ENCODE results near the gene RUNDC3A.
A peak's percentile ranks its signal among the peaks of the same experiment; 100 is the strongest.

Gene RUNDC3A

GRCh38 chr17:44284024-44284400 is 24.4 kb upstream of the RUNDC3A start:
- DNase-seq: no peak

GRCh38 chr17:44287651-44288050 is 20.8 kb upstream of the RUNDC3A start:
- no peak for DNase-seq

DNA sequence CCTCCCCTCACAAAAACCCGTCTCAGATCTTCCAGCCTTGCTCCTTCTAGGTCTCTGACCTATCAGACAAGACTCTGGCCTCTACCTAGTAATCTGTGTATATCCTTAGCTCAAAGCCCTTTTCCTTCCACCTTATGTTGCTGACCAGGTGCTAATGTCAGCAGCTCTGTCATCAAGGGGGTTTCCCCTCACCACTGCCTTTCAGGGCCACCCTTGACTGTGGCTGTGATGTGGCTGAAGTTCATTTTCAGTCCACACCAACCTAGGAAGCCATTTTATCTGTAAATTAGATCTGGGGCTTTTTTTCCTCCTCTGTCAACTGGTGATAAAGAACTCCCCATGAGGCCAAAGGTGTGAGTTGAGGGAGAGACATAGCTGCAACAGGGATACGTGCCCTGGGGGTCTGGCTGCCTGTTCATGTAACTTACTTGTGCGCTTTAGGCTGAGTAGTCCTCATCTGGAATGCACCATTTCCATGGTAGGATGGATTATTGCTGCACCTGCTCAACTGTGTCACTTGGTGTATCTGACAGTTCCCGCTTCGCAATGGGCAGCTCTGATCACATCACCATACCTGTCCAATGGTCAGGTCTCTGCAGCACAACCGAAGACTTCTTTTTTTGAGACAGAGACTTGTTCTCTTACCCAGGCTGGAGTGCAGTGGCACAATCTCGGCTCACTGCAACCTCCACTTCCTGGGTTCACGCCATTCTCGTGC is 14.7 kb upstream of the RUNDC3A start:
- DNase-seq: no peak

DNA sequence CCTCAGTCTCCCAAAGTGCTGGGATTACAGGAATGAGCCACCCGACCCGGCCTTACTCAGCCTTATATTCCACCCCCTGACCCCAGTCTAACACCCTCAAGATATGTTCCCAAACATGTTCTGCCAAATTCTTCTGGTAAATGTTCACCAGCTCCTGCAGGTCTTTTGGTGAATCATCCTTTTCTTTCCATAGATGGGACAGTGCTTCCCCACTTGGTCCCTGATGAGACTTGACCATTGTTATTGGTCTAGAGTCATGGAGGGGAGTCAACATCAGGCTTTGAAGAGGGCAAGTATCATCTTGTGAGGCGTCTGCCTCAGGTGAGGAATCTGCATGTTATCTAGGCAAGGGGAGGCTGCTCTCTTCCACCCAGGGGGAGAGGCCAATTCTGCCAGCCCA is 10.4 kb upstream of the RUNDC3A start:
- no peak for DNase-seq

DNA sequence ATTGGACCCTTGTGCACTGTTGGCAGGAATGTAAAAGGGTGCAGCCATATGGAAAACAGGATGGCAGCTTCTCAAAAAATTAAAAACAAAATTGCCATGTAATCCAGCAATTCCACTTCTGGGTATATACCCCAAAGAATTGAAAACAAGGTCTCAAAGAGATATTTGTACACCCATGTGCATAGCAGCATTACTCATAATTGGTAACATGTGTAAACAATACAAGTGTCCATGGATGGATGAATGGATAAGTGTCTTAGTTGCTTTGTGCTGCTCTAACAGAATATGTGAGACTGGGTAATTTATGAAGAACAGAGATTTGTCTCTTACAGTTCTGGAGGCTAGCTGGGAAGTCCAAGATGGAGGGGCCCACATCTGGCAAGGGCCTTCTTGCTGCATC is 3.8 kb upstream of the RUNDC3A start:
- DNase-seq: no peak

GRCh38 chr17:44307387-44308186 is 814 bp upstream of the RUNDC3A start:
- no peak for DNase-seq

DNA sequence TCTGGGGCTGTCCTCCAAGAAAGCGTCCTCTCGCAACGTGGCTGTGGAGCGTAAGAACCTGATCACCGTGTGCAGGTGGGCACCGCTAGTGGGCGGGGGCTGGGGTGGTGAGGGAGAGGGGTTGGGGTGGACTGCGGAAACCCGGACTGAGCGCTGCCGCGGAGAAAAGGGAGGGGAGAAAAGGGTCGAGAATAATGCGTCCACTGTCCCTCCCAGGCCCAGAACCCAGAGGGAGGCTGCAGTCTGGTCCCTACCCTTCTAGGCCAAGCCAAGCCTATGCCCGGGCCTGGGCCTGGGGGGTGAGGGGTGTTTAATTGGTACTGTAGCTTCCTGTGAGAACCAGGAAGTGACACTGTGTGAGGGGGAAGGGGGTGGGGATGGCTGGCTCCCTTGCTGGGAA is 464 bp downstream of the RUNDC3A start:
- DNase-seq: no peak

DNA sequence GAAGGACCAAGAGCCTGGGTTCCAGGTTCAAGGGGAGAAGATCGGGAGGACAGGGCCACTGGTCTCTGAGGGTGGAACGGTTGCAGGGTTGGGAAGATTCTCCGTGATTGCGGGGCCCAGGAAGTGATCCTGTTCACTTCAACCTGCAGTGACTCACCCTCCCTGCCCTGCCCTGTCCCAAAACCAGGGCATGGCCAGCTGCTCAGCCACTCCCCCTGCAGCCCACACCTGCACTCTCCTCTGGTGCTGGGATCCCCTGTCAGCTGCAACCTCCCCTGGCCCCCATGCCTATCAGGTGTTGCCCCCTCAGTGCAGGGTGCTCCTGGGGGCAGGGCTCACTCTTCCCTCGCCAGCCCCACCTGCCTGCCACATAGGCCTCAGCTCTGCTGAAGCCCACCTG is 1.1 kb downstream of the RUNDC3A start:
- DNase-seq: no peak

- DNase-seq: no peak
These were observed 1.8 kb downstream of the RUNDC3A start for GRCh38 chr17:44310188-44310587.

DNA sequence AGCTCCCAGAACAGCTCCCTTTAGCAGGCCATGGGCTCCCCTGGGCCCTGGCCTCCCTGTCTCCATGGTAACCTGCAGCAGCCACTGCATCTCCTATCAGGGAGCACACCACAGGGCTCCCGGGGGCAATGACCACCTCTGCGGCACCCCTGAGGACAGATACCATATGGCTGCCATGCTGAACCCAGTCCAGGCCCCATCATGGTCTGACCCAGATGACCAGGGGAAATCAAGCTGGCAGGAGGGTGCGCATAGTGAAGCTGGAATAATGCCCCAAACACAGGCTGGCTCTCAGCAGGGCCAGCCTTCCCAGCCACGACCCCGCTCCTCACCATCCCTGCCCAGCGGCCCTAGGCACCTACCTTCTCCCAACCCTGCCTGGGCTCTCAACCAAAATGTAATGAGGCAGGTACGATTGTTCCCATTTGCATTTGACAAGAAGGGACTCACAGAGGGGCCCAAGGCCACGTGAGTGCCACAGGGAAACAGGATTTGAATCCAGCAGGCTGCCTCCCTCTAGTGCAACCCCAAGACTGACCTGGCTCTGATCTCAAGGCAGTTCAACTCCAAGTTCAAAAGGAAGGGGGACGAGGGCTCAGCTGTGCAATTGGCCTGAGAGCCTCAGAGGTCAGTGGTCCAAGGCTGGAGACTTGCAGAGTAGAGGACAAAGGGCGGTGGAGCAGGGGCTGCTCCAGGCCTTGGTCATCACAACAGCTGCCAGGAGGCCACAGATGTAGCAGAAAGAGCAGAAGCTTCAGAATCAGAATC is 2.4 kb downstream of the RUNDC3A start:
- DNase-seq: no peak

GRCh38 chr17:44311562-44312181 is 3.3 kb downstream of the RUNDC3A start:
- no peak for DNase-seq

DNA sequence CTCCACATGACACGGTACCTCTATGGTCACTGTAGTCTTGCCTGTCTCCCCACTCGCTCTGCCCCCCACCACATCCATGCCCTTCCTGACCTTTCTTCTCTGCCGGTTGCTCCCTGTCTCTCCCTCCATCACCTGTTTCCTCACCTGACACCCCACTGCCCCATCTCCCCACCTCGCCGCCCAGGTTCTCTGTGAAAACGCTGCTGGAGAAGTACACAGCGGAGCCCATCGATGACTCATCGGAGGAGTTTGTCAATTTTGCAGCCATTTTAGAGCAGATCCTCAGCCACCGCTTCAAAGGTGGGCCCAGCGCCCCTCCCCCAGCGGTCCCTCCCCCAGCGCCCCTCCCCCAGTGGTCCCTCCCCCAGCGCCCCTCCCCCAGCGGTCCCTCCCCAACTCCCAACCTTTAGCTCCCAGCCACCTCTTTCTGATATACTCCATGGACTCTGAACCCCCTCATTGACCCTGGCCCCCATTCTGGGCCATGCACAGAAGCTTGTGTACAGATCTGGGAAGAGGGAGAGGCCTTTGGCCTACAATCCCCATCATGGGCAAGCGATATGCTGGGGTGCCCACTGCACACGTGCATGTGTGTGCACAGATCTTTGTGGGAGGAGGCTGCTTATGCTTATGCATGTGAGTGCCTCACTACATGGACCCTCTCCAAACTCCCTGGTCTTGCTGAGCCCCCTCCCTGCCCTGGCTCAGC is 4.1 kb downstream of the RUNDC3A start:
- DNase-seq: no peak

GRCh38 chr17:44314031-44314430 is 5.6 kb downstream of the RUNDC3A start:
- DNase-seq: no peak

- DNase-seq: no peak
These were observed 6.1 kb downstream of the RUNDC3A start for GRCh38 chr17:44314524-44314868.

DNA sequence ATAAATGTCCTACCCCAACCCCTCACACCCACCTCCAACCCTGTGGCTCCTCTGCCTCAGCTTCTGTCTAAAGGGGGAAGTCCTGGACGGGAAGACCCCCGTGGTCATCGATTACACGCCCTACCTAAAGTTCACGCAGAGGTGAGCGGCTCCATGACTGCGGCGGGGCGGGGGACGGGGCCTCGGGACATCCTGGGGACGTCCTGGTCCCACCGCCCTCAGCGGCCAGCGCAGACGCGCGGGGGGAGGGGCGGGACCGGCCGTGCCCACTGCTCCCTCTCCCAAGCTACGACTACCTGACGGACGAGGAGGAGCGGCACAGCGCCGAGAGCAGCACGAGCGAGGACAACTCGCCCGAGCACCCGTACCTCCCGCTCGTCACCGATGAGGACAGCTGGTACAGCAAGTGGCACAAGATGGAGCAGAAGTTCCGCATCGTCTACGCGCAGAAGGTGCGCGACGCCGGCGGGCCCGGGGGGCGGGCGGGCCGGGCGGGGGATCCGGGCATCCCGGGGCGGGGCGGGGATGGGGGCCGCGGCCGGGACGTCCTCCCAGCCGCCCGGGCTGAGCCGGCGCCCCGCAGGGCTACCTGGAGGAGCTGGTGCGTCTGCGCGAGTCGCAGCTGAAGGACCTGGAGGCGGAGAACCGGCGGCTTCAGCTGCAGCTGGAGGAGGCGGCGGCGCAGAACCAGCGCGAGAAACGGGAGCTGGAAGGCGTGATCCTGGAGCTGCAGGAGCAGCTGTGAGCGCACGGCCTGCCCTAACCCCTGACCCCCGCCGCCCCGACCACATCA is 6.7 kb downstream of the RUNDC3A start:
- peak; percentile 54 for DNase-seq

GRCh38 chr17:44315760-44316731 is 7.6 kb downstream of the RUNDC3A start:
- DNase-seq: no peak

DNA sequence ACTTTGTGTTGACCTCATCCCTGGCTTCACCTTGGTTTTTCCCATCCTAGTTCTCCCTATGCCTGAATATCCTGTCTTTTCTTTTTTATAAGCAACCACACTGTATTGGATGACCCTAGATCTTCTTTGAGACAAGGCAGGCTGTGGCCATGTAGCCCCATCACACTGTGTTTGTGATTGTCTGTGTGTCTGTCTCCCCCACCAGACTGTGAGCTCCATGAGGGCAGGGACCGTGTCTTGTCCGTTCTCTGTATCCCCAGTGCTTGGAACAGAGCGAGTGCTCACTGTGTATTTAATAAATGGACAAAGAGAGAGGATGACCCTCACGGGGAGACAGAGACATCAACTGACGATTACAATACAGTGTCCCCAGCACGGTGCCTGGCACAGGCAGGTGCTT is 9.1 kb downstream of the RUNDC3A start:
- DNase-seq: no peak

DNA sequence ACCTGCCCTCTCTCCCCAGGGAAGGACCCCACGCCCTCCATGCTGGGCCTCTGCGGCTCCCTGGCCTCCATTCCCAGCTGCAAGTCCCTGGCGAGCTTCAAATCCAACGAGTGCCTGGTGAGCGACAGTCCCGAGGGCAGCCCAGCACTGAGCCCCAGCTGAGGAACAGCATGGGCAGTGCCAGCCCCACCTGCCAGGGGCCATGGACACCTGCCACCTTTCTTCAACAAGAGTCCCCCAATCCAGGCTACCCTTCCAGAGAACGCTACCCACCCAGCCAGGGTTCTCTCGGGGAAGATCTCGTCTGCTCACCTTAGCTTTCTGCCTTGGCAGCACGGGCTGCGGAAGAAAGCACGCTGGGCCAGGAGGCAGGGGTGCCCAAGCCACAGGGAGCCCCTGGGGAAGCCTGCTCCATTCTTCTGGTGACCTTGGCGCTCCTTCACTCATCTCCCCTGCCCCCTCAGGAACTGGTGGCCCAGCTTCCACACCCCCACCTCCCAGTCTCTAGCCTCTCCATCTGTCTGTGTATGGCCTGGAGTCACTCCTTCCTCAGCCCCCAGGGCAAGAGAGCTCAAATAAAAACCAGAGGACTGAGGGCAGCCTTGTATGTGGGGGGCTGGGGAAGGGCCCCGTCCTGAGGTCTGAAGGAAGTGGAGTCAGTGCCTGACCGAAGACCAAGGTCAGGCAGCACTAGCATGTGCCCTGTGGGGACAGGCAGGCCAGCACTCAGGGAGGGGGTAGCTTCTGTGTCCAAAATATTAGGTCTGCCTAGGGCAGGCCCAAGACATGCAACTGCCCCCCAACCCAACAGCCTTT is 9.9 kb downstream of the RUNDC3A start:
- no peak for DNase-seq

DNA sequence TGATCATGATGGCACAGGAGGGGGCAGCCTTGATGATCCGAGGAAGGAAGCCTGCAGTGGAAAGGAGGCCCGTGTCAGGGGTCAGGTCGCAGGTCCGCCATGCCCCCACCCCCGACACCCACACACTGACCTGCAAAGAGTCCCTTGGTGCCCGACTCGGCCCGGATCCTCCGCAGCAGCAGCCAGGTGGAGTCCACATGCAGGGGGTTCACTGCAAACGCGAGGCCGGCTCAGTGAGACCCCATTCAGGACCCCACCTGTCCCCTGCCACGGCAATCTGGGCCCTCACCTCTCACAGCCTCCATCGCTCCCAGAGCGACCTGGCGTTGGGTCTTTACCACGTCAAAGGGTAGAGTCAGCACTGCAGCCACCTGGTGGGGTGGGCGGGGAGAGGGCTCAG is 11.7 kb downstream of the RUNDC3A start:
- DNase-seq: no peak
